ENCODE measurements around the gene CTXN1. TPM values are rescaled to one million over a fixed set of nuclear protein-coding genes. Genes with fewer than 3 reads are reported as not detected.
A peak's percentile ranks its signal among the peaks of the same experiment; 100 is the strongest.
"Not testable (repeated sequence)": the region's sequence is repeated elsewhere in the genome, so short reads cannot be mapped to it uniquely, and the experiment has no call there.

Gene CTXN1
- total RNA-seq, 2 donors from 2014 or later, result 0.19 TPM; not detected in 1

DNA sequence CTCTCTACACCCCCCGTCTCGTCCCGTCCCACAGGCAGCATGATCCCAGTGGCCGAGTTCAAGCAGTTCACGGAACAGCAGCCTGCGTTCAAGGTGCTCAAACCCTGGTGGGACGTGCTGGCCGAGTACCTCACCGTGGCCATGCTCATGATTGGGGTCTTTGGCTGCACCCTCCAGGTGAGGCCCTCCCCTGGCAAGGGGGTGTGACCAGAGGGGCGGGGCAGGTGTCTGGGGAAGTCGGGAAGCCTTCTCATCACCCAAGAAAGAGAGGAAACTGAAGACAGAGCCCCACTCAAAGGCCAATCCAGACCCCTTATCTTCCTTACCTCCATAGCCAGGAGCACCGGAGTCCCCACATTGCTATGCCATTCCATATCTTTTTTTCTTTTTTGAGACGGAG, 30.4 kb downstream of the CTXN1 start:
- Mint-ChIP-seq H3K36me3 (ENCODE audit: low read depth) (no peaks in the 10 kb centered on the region), H3K9me3 (no peaks in the 10 kb centered on the region), H3K27ac (no peak overlapping the region), H3K4me3 (no peak overlapping the region), H3K27me3 (no peaks in the 10 kb centered on the region), H3K4me1 (no peaks in the 10 kb centered on the region)
- no peak for ATAC-seq (replicated peaks)

DNA sequence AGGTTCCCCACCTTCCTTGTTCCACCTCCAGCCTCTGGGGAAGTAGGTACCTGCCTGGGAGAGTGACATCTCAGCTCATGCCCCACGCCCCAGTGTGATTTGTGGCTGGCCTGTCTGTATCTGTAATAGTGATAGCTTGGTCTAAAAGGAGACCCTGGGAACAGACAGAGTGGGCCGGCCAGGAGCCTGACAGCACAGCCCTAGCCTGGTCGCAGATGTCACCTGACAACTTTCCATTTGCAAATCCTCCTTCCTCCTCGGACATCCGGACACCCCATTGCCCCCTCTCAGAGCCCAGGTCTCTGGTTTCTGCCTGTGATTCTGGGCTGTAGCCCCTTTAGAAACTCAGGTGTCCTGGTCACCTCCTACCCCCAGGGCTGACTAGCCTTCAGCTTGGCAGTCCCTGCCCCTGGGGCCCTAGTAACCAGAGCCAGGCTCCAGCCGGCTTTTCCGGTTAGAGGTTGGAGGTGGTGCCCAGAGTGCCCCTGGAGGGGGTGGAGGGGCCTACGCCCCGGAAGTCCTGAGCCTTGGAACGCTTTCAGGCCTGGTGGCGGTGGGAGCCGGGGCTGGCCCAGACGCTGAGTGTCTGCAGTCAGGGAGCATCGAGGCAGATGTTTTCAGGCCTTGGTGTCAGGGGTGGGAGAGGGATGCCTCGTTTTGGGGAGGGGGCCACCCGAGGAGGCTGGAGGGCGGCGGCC, 31.2 kb downstream of the CTXN1 start:
- Mint-ChIP-seq H3K9me3 (no peaks in the 10 kb centered on the region), H3K27me3 (no peaks in the 10 kb centered on the region), H3K36me3 (ENCODE audit: low read depth) (no peaks in the 10 kb centered on the region), H3K27ac (peak overlapping the region; percentile 15), H3K4me1 (no peaks in the 10 kb centered on the region), H3K4me3 (no peak overlapping the region)
- no peak for ATAC-seq (replicated peaks)

DNA sequence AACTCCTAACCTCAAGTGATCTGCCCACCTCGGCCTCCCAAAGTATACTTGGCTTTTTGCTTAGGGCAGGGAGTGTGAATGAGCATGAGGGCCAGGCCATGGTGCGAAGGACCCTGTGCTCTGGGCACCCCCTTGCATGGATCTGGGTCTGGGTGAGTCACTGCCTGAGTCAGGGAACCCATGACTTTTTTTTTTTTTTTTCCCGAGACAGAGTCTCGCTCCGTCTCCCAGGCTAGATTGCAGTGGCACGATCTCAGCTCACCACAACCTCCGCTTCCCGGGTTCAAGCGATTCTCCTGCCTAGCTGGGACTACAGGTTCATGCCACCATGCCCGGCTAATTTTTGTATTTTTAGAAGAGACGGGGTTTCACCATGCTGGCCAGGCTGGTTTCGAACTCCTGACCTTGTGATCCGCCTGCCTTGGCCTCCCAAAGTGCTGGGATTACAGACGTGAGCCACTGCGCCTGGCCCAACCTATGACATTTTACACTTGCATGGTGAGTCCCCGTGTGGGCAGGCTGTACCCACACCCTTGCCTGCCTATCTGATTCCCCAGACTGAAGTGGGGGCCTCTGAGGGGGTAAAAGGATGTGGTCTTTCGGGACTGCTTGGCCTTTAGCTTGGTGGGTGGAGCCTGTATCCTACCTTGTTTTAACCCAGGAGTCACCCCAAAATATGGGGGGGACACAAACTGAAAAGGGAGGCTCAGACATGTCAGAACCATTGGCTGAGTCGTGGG, 32.4 kb downstream of the CTXN1 start:
- H3K27me3 Mint-ChIP-seq; H3K9me3 Mint-ChIP-seq; H3K4me3 Mint-ChIP-seq; H3K27ac Mint-ChIP-seq; H3K36me3 Mint-ChIP-seq (ENCODE audit: low read depth); H3K4me1 Mint-ChIP-seq; ATAC-seq (replicated peaks): not testable (repeated sequence)

DNA sequence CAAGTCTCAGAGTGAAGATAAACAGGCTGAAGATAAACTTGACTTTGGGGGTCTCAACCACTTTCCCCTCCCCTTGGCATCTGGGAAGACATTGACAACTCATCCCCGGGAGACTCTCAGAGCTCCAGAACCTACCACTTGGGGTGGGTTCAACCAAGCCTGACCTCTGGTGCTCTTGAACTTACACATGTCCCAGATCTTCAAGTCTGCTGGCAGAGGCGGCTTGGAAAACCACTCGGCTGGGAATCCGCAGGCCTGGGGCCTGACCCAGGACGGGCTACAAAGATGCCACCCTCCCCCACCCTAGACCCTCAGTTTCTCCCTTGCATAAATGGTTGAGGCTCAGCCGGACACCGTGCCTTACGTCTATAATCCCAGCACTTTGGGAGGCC, 37.1 kb downstream of the CTXN1 start:
- no peak overlapping the region for H3K27ac Mint-ChIP-seq
- no peaks in the 10 kb centered on the region for H3K9me3 Mint-ChIP-seq
- no peaks in the 10 kb centered on the region for H3K4me1 Mint-ChIP-seq
- H3K27me3 Mint-ChIP-seq, result no peaks in the 10 kb centered on the region
- no peak for ATAC-seq (replicated peaks)
- no peaks in the 10 kb centered on the region for H3K36me3 Mint-ChIP-seq (ENCODE audit: low read depth)
- H3K4me3 Mint-ChIP-seq, result no peak overlapping the region

DNA sequence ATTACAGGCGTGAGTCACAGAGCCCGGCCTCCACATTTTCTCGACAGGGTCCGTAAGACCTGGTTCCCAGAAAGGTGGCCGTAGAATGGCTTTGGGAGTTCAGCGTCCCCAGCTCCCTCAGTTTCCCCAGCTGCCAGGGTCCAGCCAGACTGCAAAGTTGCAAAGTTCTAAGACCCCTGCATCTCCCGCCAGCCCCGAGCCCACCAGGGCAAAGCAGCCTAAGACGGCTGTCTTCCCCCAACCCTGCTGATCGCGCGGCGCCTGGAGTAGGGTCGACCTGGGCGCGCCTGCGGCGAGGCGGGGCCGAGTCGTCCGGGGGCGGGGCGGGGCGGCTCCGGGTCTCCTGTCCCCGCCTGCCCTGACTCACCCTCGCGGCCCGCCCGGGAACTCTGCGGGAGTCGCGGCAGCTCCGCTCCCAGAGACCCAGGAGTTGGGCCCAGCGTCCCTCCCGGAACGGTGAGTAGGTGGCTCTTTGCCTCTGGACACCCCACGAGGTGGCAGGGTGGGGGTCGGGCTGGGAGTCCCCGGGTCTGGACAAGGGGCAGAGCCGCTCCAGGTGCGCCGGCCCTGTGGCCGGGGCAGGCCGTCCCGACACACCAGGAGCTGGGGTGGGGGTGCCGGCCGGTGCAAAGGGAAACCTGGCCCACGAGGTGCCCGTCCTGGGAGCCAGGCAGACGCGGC, 37.6 kb downstream of the CTXN1 start, which contains the start of gene LRRC8E:
Gene LRRC8E (plus strand): TSS at position 366 of the 681 bp plus-strand sequence. CDS start 7,094 bp downstream, outside the sequence.
- H3K9me3 Mint-ChIP-seq, result no peaks in the 10 kb centered on the region
- no peaks in the 10 kb centered on the region for H3K27me3 Mint-ChIP-seq
- no peak within 1 kb of the TSS for H3K4me3 Mint-ChIP-seq
- H3K36me3 Mint-ChIP-seq (ENCODE audit: low read depth), result no peaks in the 10 kb centered on the region
- H3K27ac Mint-ChIP-seq, result no peak within 1 kb of the TSS
- no peaks in the 10 kb centered on the region for H3K4me1 Mint-ChIP-seq
- peak; percentile 81 for ATAC-seq (replicated peaks)

DNA sequence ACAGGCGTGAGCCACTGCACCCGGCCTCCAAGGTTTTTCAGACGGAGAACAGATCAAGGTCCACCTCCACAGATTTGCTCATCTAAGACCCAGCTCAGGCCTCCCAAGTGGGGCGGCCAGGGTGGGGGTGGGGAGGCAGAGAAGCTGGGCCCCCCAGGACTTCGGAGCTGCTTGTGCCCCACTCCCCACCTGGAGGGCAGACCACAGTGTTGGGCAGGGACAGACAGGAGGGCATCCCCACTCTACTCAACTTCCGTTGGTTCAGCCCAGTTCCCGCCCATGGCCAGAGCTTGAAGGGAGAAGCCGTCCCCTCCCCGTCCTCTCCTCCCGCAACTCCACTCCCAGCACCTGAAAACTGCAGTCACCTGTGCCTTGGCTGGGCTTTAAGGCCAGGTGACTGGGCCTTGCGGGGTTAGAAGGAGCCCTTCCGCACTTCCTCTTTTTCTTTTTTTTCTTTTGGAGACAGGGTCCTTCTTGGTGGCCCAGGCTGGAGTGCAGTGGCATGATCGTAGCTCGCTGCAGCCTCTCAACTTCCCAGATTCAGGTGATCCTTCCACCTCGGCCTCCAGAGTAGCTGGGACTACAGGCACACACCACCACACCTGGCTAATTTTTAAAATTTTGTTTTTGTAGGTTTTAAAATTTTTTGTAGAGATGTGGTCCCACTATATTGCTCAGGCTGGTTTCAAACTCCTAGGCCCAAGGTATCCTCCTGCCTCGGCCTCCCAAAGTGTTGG, 38.4 kb downstream of the CTXN1 start:
- Mint-ChIP-seq H3K27ac (no peak overlapping the region), H3K4me3 (no peak overlapping the region), H3K27me3 (no peaks in the 10 kb centered on the region), H3K4me1 (no peaks in the 10 kb centered on the region), H3K9me3 (no peaks in the 10 kb centered on the region), H3K36me3 (ENCODE audit: low read depth) (no peaks in the 10 kb centered on the region)
- ATAC-seq (replicated peaks), result no peak

DNA sequence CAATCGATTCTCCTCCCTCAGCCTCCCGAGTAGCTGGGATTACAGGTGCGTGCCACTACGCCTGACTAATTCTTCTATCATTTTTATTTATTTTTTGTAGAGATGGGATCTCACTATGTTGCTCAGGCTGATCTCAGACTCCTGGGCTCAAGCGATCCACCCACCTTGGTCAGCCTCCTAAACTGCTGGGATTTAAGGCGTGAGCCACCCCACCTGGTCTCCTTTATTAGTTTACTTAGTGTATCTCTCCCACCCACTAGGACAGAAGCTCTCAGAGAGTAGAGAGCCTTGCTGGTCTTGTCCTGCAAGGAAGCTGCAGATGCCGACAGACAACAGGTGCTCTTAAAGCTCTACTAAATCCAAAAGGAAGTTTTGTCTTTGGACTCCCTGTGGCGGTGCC, 40.1 kb downstream of the CTXN1 start:
- no peak overlapping the region for H3K4me3 Mint-ChIP-seq
- H3K4me1 Mint-ChIP-seq, result no peaks in the 10 kb centered on the region
- H3K9me3 Mint-ChIP-seq, result no peaks in the 10 kb centered on the region
- ATAC-seq (replicated peaks), result no peak
- no peaks in the 10 kb centered on the region for H3K36me3 Mint-ChIP-seq (ENCODE audit: low read depth)
- no peaks in the 10 kb centered on the region for H3K27me3 Mint-ChIP-seq
- H3K27ac Mint-ChIP-seq, result no peak overlapping the region

DNA sequence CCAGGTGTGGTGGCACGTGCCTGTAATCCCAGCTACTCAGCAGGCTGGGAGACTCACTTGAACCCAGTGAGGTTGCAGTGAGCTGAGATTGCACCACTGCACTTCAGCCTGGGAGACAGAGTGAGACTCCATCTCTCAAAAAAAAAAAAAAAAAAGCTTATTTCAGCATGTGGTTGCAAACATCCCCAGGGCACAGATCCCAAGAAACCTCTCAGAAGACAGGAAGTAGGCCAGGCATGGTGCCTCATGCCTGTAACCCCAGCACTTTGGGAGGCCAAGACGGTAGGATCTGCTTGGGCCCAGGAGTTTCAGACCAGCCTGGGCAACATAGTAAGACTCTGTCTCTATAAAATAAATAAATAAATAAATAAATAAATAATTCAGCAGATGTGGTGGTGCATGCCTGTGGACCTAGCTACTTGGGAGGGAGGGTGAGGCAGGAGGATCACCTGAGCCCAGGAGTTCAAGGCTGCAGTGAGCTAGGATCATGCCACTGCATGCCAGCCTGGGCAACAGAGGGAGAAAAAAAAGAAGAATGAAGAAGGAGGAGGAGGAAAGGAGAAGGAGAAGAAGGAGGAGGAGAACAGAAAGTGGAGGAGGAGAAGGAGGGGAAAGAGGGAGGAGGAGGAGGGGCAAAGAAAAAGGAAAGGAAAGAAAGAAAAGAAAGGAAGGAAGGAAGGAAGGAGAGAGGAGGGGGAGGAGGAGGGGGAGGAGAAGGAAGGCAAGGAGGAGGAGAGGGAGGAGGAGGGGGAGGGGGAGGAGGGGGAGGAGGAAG, 42.0 kb downstream of the CTXN1 start:
- no peak for ATAC-seq (replicated peaks)
- Mint-ChIP-seq H3K9me3 (no peaks in the 10 kb centered on the region), H3K4me1 (no peaks in the 10 kb centered on the region), H3K36me3 (ENCODE audit: low read depth) (no peaks in the 10 kb centered on the region), H3K27me3 (no peaks in the 10 kb centered on the region), H3K27ac (no peak overlapping the region), H3K4me3 (no peak overlapping the region)

DNA sequence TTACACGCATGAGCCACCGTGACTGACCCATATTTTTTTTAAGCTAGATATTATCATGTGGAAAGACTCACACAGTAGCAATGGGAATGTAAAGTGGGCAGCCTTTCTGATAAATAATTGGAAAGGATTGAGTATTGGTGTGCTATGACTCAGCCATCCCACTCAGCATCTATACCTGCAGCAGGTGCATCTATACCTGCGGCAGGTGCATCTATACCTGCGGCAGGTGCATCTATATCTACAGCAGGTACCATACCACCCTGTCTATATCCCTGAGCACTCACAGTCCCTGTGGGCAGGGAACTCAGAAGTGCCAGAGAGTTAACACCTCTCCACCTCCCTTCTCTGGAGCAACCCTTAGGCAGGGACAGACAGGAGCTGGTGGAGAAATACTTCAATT, 42.8 kb downstream of the CTXN1 start:
- Mint-ChIP-seq H3K4me1 (no peaks in the 10 kb centered on the region), H3K27ac (no peak overlapping the region), H3K36me3 (ENCODE audit: low read depth) (no peaks in the 10 kb centered on the region), H3K9me3 (no peaks in the 10 kb centered on the region), H3K4me3 (no peak overlapping the region), H3K27me3 (no peaks in the 10 kb centered on the region)
- ATAC-seq (replicated peaks), result no peak

DNA sequence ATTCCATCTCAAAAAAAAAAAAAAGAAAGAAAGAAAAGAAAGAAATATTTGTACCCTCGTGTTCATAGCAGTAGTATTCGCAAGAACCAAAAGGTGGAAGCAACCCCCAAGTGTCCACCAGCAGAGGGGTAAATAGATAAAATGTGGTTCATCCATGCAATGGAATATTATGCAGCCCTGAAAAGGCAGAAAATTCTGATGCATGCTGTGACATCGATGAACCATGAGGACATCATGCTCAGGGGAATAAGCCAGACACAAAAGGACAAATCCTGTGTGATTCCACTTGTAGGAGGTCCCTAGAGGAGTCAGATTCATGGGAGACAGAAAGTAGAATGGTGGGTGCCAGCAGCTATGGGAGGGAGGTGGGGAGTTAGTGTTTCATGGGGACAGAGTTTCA, 44.0 kb downstream of the CTXN1 start:
- Mint-ChIP-seq H3K27me3 (no peaks in the 10 kb centered on the region), H3K9me3 (no peaks in the 10 kb centered on the region), H3K4me3 (no peak overlapping the region), H3K4me1 (no peaks in the 10 kb centered on the region), H3K27ac (no peak overlapping the region), H3K36me3 (ENCODE audit: low read depth) (no peaks in the 10 kb centered on the region)
- ATAC-seq (replicated peaks), result no peak

DNA sequence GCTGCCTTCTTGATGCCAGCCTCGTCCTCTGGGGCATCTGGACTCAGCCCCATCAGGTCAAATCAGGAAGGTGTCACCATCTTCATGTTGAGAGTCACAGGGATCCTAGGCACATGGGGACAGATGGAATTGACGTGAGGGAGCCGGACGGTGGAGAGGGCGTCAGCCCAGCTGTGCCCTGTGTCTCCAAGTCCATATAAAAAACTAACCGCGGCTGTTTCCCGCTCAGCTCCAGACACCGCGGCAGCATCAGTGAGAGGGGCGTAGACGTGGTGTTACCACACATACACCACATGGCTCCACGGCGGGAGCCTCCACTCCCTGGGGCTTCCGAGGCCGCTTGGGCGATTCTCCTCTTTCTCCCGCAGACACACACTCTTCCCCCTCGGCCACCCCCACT, 46.1 kb downstream of the CTXN1 start:
- H3K36me3 Mint-ChIP-seq (ENCODE audit: low read depth), result no peaks in the 10 kb centered on the region
- ATAC-seq (replicated peaks), result peak; percentile 18
- no peak overlapping the region for H3K27ac Mint-ChIP-seq
- H3K4me1 Mint-ChIP-seq, result no peaks in the 10 kb centered on the region
- no peaks in the 10 kb centered on the region for H3K9me3 Mint-ChIP-seq
- no peaks in the 10 kb centered on the region for H3K27me3 Mint-ChIP-seq
- H3K4me3 Mint-ChIP-seq, result no peak overlapping the region

DNA sequence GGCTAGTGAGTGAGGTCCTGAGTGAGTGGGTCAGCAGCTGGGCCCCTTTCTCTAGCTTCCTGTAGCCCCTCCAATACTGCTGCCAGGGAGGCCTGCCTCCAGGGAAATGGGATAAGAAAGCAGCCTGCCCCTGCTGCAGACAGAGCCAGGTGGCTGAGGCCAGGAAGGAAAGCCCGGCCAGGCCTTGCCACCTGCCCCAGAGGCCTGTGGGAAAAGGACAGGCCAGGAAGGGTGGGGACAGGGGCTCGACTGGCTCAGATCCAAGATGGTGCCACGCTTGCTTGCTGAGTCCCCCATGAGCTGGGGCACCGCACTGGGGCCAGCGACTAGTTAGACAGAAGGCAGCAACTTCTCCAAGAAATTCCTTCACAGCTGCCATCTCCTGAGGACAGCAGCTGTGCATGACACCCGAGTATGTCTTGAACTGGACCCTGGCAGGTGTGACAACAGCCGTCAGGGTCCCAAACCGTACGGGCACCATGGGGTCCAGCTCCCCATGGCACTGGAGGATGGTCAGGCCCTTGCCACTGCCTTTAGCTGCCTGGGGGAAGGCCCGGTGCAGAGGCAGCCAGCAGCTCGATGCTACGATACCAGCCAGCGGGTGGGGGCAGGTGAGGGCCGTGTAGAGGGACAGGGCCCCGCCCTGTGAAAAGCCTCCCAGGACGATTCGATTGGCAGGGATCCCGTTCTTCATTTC, 46.7 kb downstream of the CTXN1 start:
- Mint-ChIP-seq H3K4me3 (no peak overlapping the region), H3K36me3 (ENCODE audit: low read depth) (no peaks in the 10 kb centered on the region), H3K4me1 (no peaks in the 10 kb centered on the region), H3K27ac (no peak overlapping the region), H3K27me3 (no peaks in the 10 kb centered on the region), H3K9me3 (no peaks in the 10 kb centered on the region)
- peak; percentile 12 for ATAC-seq (replicated peaks)

DNA sequence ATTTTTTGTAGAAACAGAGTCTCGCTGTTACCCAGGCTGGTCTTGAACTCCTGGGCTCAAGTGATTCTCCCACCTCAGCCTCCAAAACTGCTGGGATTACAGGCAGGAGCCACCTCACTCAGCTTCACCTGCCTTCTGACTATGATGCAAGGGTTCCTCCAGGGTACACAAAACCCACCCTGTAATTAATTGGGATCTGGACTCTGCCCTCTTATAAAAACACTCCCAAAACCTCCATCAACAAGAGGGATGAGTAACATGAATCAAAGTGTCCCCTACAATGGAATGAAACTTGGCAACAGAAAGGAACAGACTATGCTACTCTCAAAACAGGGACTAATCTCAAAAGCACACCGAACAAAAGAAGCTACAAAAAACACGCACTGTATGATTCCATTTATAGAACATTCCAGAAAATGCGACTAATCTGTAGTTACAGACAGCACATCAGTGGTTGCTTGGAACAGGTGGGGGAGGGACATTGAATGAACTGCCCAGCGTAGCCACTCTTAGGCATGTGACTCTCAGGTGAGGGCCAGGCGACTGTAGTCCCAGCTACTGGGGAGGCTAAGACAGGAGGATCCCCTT, 48.6 kb downstream of the CTXN1 start:
- Mint-ChIP-seq H3K27me3 (no peaks in the 10 kb centered on the region), H3K4me3 (no peak overlapping the region), H3K9me3 (no peaks in the 10 kb centered on the region), H3K36me3 (ENCODE audit: low read depth) (no peaks in the 10 kb centered on the region), H3K27ac (no peak overlapping the region), H3K4me1 (no peaks in the 10 kb centered on the region)
- ATAC-seq (replicated peaks), result no peak
